Measurements from ENCODE around the gene PPP2R5A.

The PPP2R5A gene

DNA sequence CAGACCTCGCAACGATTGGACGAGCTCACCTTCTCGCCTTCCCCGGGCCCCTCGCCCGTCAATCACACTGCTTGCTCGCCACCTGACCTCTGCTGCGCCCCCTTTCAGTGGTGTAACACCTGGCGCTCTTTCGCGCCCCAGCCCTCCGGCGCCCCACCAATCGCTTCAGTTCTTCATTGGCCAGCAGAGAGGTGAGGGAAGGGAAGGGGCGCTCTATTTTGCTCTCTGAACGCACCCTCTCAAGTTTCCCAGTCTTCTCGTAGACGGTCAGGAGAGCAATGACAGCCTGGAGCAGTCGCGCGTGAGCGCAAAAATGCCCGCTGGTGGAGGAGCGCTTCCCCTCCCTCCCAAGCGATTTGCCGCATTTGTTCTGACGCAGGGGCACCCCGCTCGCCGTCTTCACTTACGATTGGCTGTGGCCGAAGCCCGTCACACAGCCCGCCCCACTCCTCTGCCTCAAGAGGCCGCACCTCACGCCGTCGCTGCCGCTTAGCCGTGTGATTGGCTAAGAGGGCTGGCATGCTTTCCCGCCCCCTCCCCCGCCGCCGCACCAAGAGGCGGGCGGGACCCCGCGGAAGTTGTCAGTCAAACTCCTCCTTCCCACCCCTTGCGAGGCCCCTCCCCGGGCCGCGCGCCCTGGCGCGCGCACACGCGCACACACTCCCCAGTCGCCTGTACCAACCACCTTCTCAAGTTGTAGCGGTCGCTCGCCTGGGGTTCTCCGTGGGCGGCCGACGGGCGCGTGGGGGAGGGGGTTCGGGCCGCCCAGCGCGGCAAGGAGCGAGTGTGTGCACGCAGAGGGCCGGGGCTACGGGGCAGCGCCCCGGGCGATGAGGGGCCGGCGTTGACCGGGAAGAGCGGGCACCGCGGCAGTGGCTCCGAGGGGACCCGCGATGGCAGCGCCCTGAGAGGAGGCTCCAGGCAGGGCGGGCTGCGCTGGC is at the start of gene PPP2R5A:
Gene PPP2R5A, plus strand, starts transcription at position 667 of the 941 bp plus-strand sequence. CDS start 701 bp downstream, outside the sequence.
- no peaks in the 10 kb centered on the region for H3F3A ChIP-seq (ENCODE audit: insufficient read depth, low read length)
- peak within 1 kb of the TSS; percentile 81 for H3K9ac ChIP-seq (ENCODE audit: low read length)
- no peak within 1 kb of the TSS for H2AFZ ChIP-seq (ENCODE audit: low read length)
- peak within 1 kb of the TSS; percentile 82 for H3K4me3 ChIP-seq (ENCODE audit: low read depth, low read length, poor library complexity, severe bottlenecking)
- peaks cover 32% of the 10 kb centered on the region for H3K4me1 ChIP-seq (ENCODE audit: insufficient read depth, low read length, severe bottlenecking)
- H3K79me2 ChIP-seq (ENCODE audit: insufficient read depth, low read length): peaks cover 38% of the 10 kb centered on the region
- H3K9me2 ChIP-seq (ENCODE audit: low read depth, low read length): no peaks in the 10 kb centered on the region
- H3K4me2 ChIP-seq (ENCODE audit: low read length): peak within 1 kb of the TSS; percentile 82
- H3K36me3 ChIP-seq (ENCODE audit: insufficient read depth, low read length): peaks cover 4% of the 10 kb centered on the region; the same call in 1 of the 2 replicates
- no peaks in the 10 kb centered on the region for H3K27me3 ChIP-seq (ENCODE audit: insufficient read depth, low read length)
- TF ChIP-seq, protein P1, sequence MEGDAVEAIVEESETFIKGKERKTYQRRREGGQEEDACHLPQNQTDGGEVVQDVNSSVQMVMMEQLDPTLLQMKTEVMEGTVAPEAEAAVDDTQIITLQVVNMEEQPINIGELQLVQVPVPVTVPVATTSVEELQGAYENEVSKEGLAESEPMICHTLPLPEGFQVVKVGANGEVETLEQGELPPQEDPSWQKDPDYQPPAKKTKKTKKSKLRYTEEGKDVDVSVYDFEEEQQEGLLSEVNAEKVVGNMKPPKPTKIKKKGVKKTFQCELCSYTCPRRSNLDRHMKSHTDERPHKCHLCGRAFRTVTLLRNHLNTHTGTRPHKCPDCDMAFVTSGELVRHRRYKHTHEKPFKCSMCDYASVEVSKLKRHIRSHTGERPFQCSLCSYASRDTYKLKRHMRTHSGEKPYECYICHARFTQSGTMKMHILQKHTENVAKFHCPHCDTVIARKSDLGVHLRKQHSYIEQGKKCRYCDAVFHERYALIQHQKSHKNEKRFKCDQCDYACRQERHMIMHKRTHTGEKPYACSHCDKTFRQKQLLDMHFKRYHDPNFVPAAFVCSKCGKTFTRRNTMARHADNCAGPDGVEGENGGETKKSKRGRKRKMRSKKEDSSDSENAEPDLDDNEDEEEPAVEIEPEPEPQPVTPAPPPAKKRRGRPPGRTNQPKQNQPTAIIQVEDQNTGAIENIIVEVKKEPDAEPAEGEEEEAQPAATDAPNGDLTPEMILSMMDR (IDR thresholded peaks at IDR 0.05; ENCODE audit: low read length): peak; percentile 65
- no peak for TF ChIP-seq EZH2 (IDR thresholded peaks at IDR 0.05; ENCODE audit: borderline replicate concordance, low read length)
- H4K20me1 ChIP-seq (ENCODE audit: insufficient read depth, low read length): no peaks in the 10 kb centered on the region
- H3K27ac ChIP-seq (ENCODE audit: low read depth, low read length, poor library complexity, severe bottlenecking): peak within 1 kb of the TSS; percentile 89
- H3K9me3 ChIP-seq (ENCODE audit: low read length): no peaks in the 10 kb centered on the region; the same call in 1 of the 2 replicates

DNA sequence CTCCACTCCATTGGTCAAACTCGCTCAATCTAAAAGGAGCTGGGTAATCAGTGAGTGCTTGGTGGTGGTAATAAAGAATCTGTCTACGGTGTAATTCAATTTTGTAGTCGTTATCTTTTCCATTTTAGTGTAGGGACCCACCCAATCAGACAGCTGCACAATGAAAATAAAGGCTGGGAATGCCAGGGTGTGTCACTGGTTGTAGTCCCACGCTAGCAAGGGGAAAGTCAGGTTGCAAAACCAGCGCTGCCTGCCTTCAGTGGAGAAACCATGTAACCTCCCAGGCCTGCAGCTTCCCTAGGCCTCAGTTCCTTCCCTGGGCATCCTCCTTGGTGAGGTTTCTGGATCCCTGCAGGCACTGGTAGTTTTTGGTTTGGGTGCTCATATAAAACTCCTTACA is 49.4 kb upstream of the PPP2R5A start:
- no peaks in the 10 kb centered on the region for H3K79me2 ChIP-seq (ENCODE audit: insufficient read depth, low read length)
- no peak for TF ChIP-seq EZH2 (IDR thresholded peaks at IDR 0.05; ENCODE audit: borderline replicate concordance, low read length)
- TF ChIP-seq, protein P1 (IDR thresholded peaks at IDR 0.05; ENCODE audit: low read length): no peak
- H3F3A ChIP-seq (ENCODE audit: insufficient read depth, low read length): no peaks in the 10 kb centered on the region
- H3K9ac ChIP-seq (ENCODE audit: low read length): no peak overlapping the region
- H4K20me1 ChIP-seq (ENCODE audit: insufficient read depth, low read length): no peaks in the 10 kb centered on the region
- no peaks in the 10 kb centered on the region for H3K36me3 ChIP-seq (ENCODE audit: insufficient read depth, low read length)
- H3K4me3 ChIP-seq (ENCODE audit: low read depth, low read length, poor library complexity, severe bottlenecking): no peak overlapping the region
- H3K9me2 ChIP-seq (ENCODE audit: low read depth, low read length): no peaks in the 10 kb centered on the region
- no peak overlapping the region for H3K4me2 ChIP-seq (ENCODE audit: low read length)
- H3K9me3 ChIP-seq (ENCODE audit: low read length): 0 out of 2 replicates have a peak, but pooled peaks cover 2% of the 10 kb centered on the region
- no peaks in the 10 kb centered on the region for H3K27me3 ChIP-seq (ENCODE audit: insufficient read depth, low read length)
- H3K4me1 ChIP-seq (ENCODE audit: insufficient read depth, low read length, severe bottlenecking): no peaks in the 10 kb centered on the region
- H3K27ac ChIP-seq (ENCODE audit: low read depth, low read length, poor library complexity, severe bottlenecking): no peak overlapping the region
- no peak overlapping the region for H2AFZ ChIP-seq (ENCODE audit: low read length)

DNA sequence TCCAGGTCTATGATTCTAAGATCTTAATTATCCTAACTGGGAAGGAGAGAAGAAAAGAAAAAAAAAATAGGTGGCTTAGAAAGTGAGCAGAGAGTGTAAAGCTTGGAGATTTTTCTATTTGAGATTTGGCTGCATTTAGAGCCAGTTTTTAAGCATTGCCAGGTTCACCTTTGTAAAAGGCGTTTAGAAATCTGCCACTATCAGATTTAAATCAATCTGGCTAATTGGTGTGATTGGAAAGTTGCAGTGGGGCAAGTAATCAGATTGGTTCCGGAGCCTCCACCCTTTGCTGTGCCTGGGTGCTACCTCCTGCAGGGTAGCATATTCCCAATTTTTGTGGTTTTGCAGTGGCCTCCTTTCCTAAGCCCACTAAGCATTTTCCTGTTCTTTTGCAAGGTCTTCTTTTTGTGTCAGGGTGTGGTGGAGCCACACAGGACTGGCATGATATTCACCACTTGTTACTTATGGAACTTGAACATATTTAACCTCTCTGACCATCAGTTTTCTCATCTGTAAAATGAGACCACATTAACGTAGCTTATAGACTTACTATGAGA is 48.5 kb upstream of the PPP2R5A start:
- no peak overlapping the region for H3K27ac ChIP-seq (ENCODE audit: low read depth, low read length, poor library complexity, severe bottlenecking)
- H3K27me3 ChIP-seq (ENCODE audit: insufficient read depth, low read length): no peaks in the 10 kb centered on the region
- no peak overlapping the region for H3K9ac ChIP-seq (ENCODE audit: low read length)
- no peaks in the 10 kb centered on the region for H3K79me2 ChIP-seq (ENCODE audit: insufficient read depth, low read length)
- H3F3A ChIP-seq (ENCODE audit: insufficient read depth, low read length): no peaks in the 10 kb centered on the region
- no peak overlapping the region for H2AFZ ChIP-seq (ENCODE audit: low read length)
- no peaks in the 10 kb centered on the region for H4K20me1 ChIP-seq (ENCODE audit: insufficient read depth, low read length)
- no peaks in the 10 kb centered on the region for H3K36me3 ChIP-seq (ENCODE audit: insufficient read depth, low read length)
- 0 out of 2 replicates have a peak, but pooled peaks cover 2% of the 10 kb centered on the region for H3K9me3 ChIP-seq (ENCODE audit: low read length)
- no peak for TF ChIP-seq EZH2 (IDR thresholded peaks at IDR 0.05; ENCODE audit: borderline replicate concordance, low read length)
- TF ChIP-seq, protein P1 (IDR thresholded peaks at IDR 0.05; ENCODE audit: low read length): no peak
- no peak overlapping the region for H3K4me3 ChIP-seq (ENCODE audit: low read depth, low read length, poor library complexity, severe bottlenecking)
- H3K4me2 ChIP-seq (ENCODE audit: low read length): no peak overlapping the region
- H3K4me1 ChIP-seq (ENCODE audit: insufficient read depth, low read length, severe bottlenecking): no peaks in the 10 kb centered on the region
- no peaks in the 10 kb centered on the region for H3K9me2 ChIP-seq (ENCODE audit: low read depth, low read length)
